ENCODE data around the gene ZNF19. TPM values are rescaled to one million over a fixed set of nuclear protein-coding genes. Genes with fewer than 3 reads are reported as not detected.
A peak's percentile ranks its signal among the peaks of the same experiment; 100 is the strongest.

The ZNF19 gene
- total and polyA plus RNA-seq, 10 donors, result 1.9 to 9.5 (median 6.3) TPM

DNA sequence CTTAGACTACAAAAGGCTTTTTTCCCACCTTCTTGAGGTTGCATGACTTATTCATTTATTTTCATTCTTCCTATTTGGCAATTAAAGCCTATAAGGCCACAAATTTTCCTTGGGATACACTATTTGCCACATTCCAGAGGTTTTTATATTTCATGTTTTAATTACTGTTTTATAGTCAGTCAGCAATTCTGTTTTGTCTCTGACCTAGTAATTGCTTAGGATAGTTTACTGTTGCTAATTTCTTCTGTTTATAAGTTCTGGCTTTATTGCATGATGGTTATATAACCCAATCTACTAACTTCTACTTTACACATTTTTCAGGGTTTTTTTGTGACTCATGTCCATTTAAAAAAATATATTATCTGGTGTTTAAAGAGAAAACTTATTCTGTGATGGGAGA lies 29.6 kb downstream of the ZNF19 start:
- peaks cover 0 to 8% (median 0%) of the 10 kb centered on the region in 8 donors for H3K9me3 ChIP-seq
- TF ChIP-seq, protein P1, sequence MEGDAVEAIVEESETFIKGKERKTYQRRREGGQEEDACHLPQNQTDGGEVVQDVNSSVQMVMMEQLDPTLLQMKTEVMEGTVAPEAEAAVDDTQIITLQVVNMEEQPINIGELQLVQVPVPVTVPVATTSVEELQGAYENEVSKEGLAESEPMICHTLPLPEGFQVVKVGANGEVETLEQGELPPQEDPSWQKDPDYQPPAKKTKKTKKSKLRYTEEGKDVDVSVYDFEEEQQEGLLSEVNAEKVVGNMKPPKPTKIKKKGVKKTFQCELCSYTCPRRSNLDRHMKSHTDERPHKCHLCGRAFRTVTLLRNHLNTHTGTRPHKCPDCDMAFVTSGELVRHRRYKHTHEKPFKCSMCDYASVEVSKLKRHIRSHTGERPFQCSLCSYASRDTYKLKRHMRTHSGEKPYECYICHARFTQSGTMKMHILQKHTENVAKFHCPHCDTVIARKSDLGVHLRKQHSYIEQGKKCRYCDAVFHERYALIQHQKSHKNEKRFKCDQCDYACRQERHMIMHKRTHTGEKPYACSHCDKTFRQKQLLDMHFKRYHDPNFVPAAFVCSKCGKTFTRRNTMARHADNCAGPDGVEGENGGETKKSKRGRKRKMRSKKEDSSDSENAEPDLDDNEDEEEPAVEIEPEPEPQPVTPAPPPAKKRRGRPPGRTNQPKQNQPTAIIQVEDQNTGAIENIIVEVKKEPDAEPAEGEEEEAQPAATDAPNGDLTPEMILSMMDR (IDR thresholded peaks at IDR 0.05 in 8 of 11, conservative IDR thresholded peaks at IDR 0.05 in 3 of 11), result no peak
- TF ChIP-seq POLR2A (IDR thresholded peaks at IDR 0.05) (no peak), POLR2AphosphoS5 (IDR thresholded peaks at IDR 0.05) (no peak)
- no peak overlapping the region for H3K4me3 ChIP-seq

DNA sequence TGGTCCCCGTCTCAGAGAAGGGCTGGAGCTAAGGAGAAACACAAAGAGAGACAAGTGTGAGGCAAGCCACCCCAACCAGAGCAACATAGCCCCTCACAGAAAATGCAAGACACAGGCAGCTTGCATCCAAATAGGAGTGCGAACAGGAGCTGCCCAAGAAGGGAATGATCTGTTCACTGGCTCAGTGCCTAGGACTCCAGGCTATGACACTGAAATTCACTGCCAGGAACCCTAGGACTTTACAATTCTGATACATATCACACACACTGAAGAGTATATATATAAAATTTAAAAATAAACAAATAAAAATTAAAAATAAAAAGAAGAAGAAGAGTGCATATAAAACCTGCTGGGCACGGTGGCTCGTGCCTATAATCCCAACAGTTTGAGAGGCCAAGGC lies 32.3 kb downstream of the ZNF19 start:
- TF ChIP-seq POLR2A (IDR thresholded peaks at IDR 0.05), result no peak
- no peak for TF ChIP-seq POLR2AphosphoS5 (IDR thresholded peaks at IDR 0.05)
- TF ChIP-seq, protein P1 (IDR thresholded peaks at IDR 0.05 in 8 of 11, conservative IDR thresholded peaks at IDR 0.05 in 3 of 11), result no peak
- no peak overlapping the region for H3K27ac ChIP-seq
- no peak overlapping the region for H3K4me3 ChIP-seq
- 94 to 99% (median 97%) methylated on average over 4 of the region's 4 CpGs for WGBS, 5 donors
- intact Hi-C loops (cut with DNase I; ENCODE audit: low total_unique reads), result no loop called here
- H3K27me3 ChIP-seq (replicated peaks in 1 of 7), result no peaks in the 10 kb centered on the region
- H3K9me3 ChIP-seq, result peaks cover 0 to 35% (median 18%) of the 10 kb centered on the region in 8 donors
- peaks cover 11 to 19% (median 15%) of the 10 kb centered on the region in 6 donors for H3K4me1 ChIP-seq
- H3K36me3 ChIP-seq, result peaks cover 10 to 57% (median 45%) of the 10 kb centered on the region in 6 donors
- no peak for DNase-seq

More for the DNA sequence above, 29.6 kb downstream of the ZNF19 start:
- DNase-seq, result no peak
- peaks cover 3 to 29% (median 21%) of the 10 kb centered on the region in 6 donors for H3K36me3 ChIP-seq
- no peak overlapping the region for H3K27ac ChIP-seq
- H3K27me3 ChIP-seq (replicated peaks in 1 of 7), result no peaks in the 10 kb centered on the region
- intact Hi-C loops (cut with DNase I; ENCODE audit: low total_unique reads), result no loop called here
- peaks cover 11 to 28% (median 21%) of the 10 kb centered on the region in 6 donors for H3K4me1 ChIP-seq

DNA sequence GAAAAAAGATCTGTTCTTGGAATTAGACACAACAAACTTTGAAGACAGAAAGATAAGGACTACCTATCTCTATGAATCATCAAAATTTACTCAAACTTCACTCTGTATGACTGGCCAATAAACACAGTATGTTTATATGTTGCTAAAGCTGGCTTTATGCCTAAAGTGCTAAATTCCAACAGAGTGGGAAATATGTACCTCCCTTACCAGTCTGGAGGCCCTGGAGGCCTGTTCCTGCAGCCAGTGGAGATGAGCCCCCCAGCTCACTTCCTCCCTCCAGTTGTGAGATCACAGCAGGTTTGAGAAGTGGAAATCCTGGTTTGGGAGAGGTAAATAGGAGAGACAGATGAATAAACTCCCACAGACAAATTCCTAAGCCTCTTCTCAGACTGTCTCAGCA lies 36.1 kb downstream of the ZNF19 start:
- Histone ChIP-seq H3K9me3 (peaks cover 23 to 73% (median 55%) of the 10 kb centered on the region in 8 donors), H3K27me3 (replicated peaks in 1 of 7) (no peaks in the 10 kb centered on the region), H3K27ac (no peak overlapping the region), H3K36me3 (peaks cover 28 to 94% (median 83%) of the 10 kb centered on the region in 6 donors), H3K4me3 (no peak overlapping the region), H3K4me1 (no peaks in the 10 kb centered on the region)
- DNase-seq, result no peak
- TF ChIP-seq POLR2AphosphoS5 (IDR thresholded peaks at IDR 0.05), result no peak
- TF ChIP-seq, protein P1 (IDR thresholded peaks at IDR 0.05 in 8 of 11, conservative IDR thresholded peaks at IDR 0.05 in 3 of 11), result no peak
- no peak for TF ChIP-seq POLR2A (IDR thresholded peaks at IDR 0.05)
- intact Hi-C loops (cut with DNase I; ENCODE audit: low total_unique reads), result no loop called here

DNA sequence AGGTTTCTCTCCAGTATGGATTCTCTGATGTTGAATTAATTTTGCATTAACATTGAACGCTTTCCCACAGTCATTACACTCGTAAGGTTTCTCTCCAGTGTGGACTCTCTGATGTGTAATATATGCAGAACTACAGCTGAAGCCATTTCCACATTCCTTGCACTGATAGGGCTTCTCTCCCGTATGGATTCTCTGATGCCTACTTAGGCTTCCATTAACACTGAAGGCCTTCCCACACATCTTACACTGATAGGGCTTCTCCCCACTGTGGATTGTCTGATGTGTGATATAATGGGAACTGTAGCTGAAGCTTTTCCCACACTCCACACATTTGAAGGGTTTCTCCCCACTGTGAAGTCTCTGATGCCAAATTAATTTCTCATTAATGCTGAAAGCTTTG lies 40.1 kb downstream of the ZNF19 start:
- 93 to 100% (median 99%) methylated on average over 3 of the region's 3 CpGs for WGBS, 5 donors
- no peak for TF ChIP-seq POLR2A (IDR thresholded peaks at IDR 0.05)
- TF ChIP-seq, protein P1 (IDR thresholded peaks at IDR 0.05 in 8 of 11, conservative IDR thresholded peaks at IDR 0.05 in 3 of 11), result no peak
- TF ChIP-seq POLR2AphosphoS5 (IDR thresholded peaks at IDR 0.05), result no peak
- no peak overlapping the region for H3K27ac ChIP-seq
- H3K4me1 ChIP-seq, result no peaks in the 10 kb centered on the region
- H3K4me3 ChIP-seq, result peak overlapping the region in 1 of 8 donors; percentile 31
- H3K27me3 ChIP-seq (replicated peaks in 1 of 7), result no peaks in the 10 kb centered on the region
- peaks cover 37 to 100% (median 95%) of the 10 kb centered on the region in 8 donors for H3K9me3 ChIP-seq
- DNase-seq, result no peak
- H3K36me3 ChIP-seq, result peaks cover 25 to 72% (median 62%) of the 10 kb centered on the region in 6 donors
- intact Hi-C loops (cut with DNase I; ENCODE audit: low total_unique reads), result no loop called here

Measured in spleen (tissue), 11 donors.